ENCODE results near the gene SPRN.
A peak's percentile ranks its signal among the peaks of the same experiment; 100 is the strongest.

The SPRN gene

DNA sequence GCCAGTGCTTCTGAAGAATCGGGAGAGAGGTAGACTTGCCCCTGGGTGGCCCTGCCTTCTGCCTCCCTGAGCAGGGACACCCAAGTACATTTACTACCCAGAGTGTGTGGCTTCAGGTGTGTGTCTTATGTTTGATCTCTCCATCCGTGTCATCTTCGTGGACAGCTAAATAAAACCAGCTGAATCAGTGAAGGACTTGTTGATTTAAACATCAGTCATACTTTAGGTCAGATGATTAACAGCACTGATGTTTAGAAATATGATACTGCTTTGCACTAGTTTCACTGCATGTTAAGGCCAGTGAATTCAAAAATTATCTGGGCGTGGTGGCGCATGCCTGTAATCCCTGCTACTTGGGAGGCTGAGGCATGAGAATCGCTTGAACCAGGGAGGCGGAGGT, 26.5 kb downstream of the SPRN start:
- TF ChIP-seq FOXP2 (optimal IDR thresholded peaks at IDR 0.05; ENCODE audit: borderline replicate concordance, extremely low read depth, extremely low read length, insufficient read depth) (no peak), TAF1 (IDR thresholded peaks at IDR 0.05; ENCODE audit: borderline replicate concordance, insufficient read depth, low read length) (no peak), POLR2AphosphoS5 (IDR thresholded peaks at IDR 0.05; ENCODE audit: low read depth, low read length) (no peak)

DNA sequence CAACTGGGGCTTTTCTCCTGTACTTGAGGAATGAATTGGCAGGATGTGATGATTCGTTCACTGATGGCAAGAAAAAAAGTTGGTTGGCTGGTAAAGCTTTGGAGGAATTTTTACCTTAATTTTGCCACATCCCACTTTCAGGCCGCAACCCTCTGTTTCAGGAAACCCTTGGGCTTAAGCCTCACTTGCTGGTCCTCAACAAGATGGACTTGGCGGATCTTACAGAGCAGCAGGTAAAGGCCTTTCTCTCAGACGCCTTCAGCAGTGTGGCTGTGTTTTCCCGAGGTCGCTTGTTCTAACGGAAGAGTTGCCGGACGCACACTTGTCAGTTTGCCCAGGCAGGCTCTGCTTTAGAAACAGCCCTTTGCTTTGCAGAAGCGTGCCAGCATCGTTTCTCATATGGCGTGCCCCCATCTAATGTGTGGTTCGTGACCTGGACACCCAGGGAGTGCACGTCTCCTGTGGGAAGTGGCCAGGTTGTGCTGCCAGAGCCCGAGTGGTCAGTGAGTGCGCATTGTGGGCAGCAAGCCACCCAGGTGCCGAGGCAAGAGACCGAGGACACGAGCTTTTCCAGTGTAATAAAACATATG, 28.3 kb downstream of the SPRN start:
- TF ChIP-seq FOXP2 (optimal IDR thresholded peaks at IDR 0.05; ENCODE audit: borderline replicate concordance, extremely low read depth, extremely low read length, insufficient read depth): no peak
- TF ChIP-seq SIN3A (IDR thresholded peaks at IDR 0.05; ENCODE audit: borderline replicate concordance, insufficient read depth, low read length): no peak
- TF ChIP-seq REST (IDR thresholded peaks at IDR 0.05; ENCODE audit: insufficient read depth in 1 of 2, low read depth in 2 of 2, low read length in 2 of 2): no peak
- no peak for TF ChIP-seq TAF1 (IDR thresholded peaks at IDR 0.05; ENCODE audit: borderline replicate concordance, insufficient read depth, low read length)
- TF ChIP-seq POLR2AphosphoS5 (IDR thresholded peaks at IDR 0.05; ENCODE audit: low read depth, low read length): no peak

GRCh38 chr10:133394801-133395221, 29.6 kb downstream of the SPRN start:
- TF ChIP-seq SIN3A (IDR thresholded peaks at IDR 0.05; ENCODE audit: borderline replicate concordance, insufficient read depth, low read length) (no peak), TAF1 (IDR thresholded peaks at IDR 0.05; ENCODE audit: borderline replicate concordance, insufficient read depth, low read length) (no peak), FOXP2 (optimal IDR thresholded peaks at IDR 0.05; ENCODE audit: borderline replicate concordance, extremely low read depth, extremely low read length, insufficient read depth) (no peak), POLR2AphosphoS5 (IDR thresholded peaks at IDR 0.05; ENCODE audit: low read depth, low read length) (no peak), REST (IDR thresholded peaks at IDR 0.05; ENCODE audit: insufficient read depth in 1 of 2, low read depth in 2 of 2, low read length in 2 of 2) (no peak)

DNA sequence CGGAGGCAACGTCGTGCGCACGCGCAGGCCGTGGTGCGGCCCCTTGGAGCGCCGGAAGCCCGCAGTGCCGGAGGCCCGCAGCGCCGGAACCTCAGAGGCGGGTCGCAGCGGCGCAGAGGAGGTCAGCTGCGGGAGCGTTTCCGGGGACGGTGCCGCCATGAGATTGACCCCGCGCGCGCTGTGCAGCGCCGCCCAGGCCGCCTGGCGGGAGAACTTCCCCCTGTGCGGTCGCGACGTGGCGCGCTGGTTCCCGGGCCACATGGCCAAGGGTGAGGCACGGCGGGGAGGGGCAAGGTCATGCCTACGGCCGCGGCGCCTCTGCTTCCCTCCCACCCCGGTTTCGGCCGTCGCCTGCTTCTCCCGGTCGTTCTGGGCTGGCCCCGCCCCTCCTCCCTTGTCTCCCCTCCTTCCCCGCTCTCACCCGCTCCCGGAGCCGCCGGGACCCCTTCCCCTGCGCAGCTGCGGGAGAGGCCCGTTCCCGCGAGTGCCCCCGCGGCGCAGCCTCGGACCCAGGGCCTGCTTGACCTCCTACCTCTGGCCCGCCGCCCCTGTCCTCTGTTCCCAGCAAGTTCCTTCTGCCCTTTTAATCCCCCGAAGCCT, 30.3 kb downstream of the SPRN start, which contains the start of gene MTG1:
Gene MTG1 (plus strand): TSS at position 94 of the 600 bp plus-strand sequence. CDS start 64 bp downstream, at position 158.
- TF ChIP-seq SIN3A (IDR thresholded peaks at IDR 0.05; ENCODE audit: borderline replicate concordance, insufficient read depth, low read length) (no peak), FOXP2 (optimal IDR thresholded peaks at IDR 0.05; ENCODE audit: borderline replicate concordance, extremely low read depth, extremely low read length, insufficient read depth) (peak; percentile 52), POLR2AphosphoS5 (IDR thresholded peaks at IDR 0.05; ENCODE audit: low read depth, low read length) (peak; percentile 92), TAF1 (IDR thresholded peaks at IDR 0.05; ENCODE audit: borderline replicate concordance, insufficient read depth, low read length) (peak; percentile 75), REST (IDR thresholded peaks at IDR 0.05; ENCODE audit: insufficient read depth in 1 of 2, low read depth in 2 of 2, low read length in 2 of 2) (no peak)

GRCh38 chr10:133393401-133394063, 30.9 kb downstream of the SPRN start:
- no peak for TF ChIP-seq SIN3A (IDR thresholded peaks at IDR 0.05; ENCODE audit: borderline replicate concordance, insufficient read depth, low read length)
- no peak for TF ChIP-seq REST (IDR thresholded peaks at IDR 0.05; ENCODE audit: insufficient read depth in 1 of 2, low read depth in 2 of 2, low read length in 2 of 2)
- no peak for TF ChIP-seq FOXP2 (optimal IDR thresholded peaks at IDR 0.05; ENCODE audit: borderline replicate concordance, extremely low read depth, extremely low read length, insufficient read depth)
- TF ChIP-seq TAF1 (IDR thresholded peaks at IDR 0.05; ENCODE audit: borderline replicate concordance, insufficient read depth, low read length): no peak
- no peak for TF ChIP-seq POLR2AphosphoS5 (IDR thresholded peaks at IDR 0.05; ENCODE audit: low read depth, low read length)
